HG02642 (cell line): ENCODE results near the gene COL23A1.

ENCODE experiments used
- ATAC-seq: cut with Tn5 transposase; IDR thresholded peaks from one replicate; pipeline ENCODE4 v1.9.1; 2021; ENCODE audit warnings: mild to moderate bottlenecking; ENCODE audit not compliant: unreplicated experiment, poor library complexity

COL23A1 gene

DNA sequence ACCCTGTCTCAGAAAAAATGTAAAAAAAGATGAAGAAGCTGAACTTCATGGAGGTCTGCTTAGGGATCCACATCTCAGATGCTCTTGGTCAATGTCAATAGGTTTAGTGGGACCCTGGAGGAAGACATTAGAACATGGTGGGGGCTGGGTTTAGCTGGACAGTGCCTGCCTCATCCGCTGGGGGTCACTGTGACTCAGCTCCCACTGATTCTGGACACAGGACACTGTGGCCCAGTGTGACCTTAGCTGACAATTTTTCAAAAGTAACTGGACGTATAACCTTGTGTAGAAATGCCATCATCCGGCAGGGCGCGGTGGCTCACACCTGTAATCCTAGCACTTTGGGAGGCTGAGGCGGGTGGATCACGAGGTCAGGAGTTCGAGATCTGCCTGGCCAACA, 393.2 kb downstream of the COL23A1 start:
- ATAC-seq: no peak

GRCh38 chr5:178196281-178196812, 393.8 kb downstream of the COL23A1 start:
- no peak for ATAC-seq

- ATAC-seq: no peak
Observed at GRCh38 chr5:178194026-178194425, 396.2 kb downstream of the COL23A1 start.

- ATAC-seq: no peak
Observed at GRCh38 chr5:178193251-178193809, 396.9 kb downstream of the COL23A1 start.

DNA sequence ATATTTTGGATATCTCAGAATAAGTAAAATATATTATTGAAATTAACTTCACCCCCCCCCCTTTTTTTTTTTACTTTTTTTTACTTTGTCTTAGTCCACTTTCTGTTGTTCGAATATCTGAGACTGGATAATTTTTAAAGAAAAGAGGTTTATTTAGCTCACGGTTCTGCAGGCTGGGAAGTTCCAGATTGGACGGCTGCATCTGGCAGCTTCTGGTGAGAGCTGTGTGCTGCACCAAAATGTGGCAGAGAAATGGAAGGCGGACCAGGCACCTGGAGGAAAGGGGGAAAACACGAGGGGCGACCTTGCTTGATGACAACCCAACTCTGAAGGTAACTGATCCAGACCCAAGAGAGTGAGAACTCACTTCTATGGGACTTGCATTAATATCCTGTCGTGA, 397.4 kb downstream of the COL23A1 start:
- no peak for ATAC-seq

DNA sequence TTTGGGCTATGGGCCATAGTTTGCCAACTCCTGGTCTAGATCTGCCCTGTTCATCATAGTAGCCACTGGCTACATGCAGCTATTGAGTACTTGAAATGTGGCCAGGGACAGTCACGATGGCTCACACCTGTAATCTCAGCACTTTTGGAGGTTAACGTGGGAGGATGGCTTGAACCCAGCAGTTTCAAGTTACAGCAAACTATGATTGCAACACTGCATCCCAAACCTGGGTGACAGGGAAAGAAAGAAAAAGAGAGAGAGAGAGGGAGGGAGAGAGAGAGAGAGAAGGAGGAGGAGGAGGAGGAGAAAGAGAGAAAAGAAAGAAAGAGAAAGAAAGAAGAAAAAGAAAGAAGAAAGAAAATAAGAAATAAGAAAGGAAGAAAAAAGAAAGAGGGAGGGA, 397.9 kb downstream of the COL23A1 start:
- ATAC-seq: no peak

- ATAC-seq: no peak
Observed at GRCh38 chr5:178191661-178192060, 398.5 kb downstream of the COL23A1 start.

- ATAC-seq: no peak
Observed at GRCh38 chr5:178189433-178189832, 400.8 kb downstream of the COL23A1 start.
